ENCODE measurements around the gene NASP. TPM values are rescaled to one million over a fixed set of nuclear protein-coding genes. Genes with fewer than 3 reads are reported as not detected.
A peak's percentile ranks its signal among the peaks of the same experiment; 100 is the strongest.

NASP gene
- total RNA-seq, 1 donor from 2014 or later = 34.5 TPM

- no peaks in the 10 kb centered on the region for H3K36me3 ChIP-seq
- no peak overlapping the region for H3K4me3 ChIP-seq
- peak overlapping the region; percentile 50 for H3K27ac ChIP-seq (replicated peaks)
These were observed 40.0 kb upstream of the NASP start for GRCh38 chr1:45543581-45544417.

GRCh38 chr1:45544530-45544929, 39.3 kb upstream of the NASP start:
- intact Hi-C loops (cut with micrococcal nuclease) = no loop called here
- no peak for DNase-seq
- H3K9me3 ChIP-seq (replicated peaks) = no peaks in the 10 kb centered on the region
- H3K4me1 ChIP-seq = peaks cover 10% of the 10 kb centered on the region
- no peaks in the 10 kb centered on the region for H3K27me3 ChIP-seq (ENCODE audit: low read depth)
- no peak overlapping the region for H3K27ac ChIP-seq (replicated peaks)
- no peaks in the 10 kb centered on the region for H3K36me3 ChIP-seq
- H3K4me3 ChIP-seq = no peak overlapping the region
- TF ChIP-seq, protein P1, sequence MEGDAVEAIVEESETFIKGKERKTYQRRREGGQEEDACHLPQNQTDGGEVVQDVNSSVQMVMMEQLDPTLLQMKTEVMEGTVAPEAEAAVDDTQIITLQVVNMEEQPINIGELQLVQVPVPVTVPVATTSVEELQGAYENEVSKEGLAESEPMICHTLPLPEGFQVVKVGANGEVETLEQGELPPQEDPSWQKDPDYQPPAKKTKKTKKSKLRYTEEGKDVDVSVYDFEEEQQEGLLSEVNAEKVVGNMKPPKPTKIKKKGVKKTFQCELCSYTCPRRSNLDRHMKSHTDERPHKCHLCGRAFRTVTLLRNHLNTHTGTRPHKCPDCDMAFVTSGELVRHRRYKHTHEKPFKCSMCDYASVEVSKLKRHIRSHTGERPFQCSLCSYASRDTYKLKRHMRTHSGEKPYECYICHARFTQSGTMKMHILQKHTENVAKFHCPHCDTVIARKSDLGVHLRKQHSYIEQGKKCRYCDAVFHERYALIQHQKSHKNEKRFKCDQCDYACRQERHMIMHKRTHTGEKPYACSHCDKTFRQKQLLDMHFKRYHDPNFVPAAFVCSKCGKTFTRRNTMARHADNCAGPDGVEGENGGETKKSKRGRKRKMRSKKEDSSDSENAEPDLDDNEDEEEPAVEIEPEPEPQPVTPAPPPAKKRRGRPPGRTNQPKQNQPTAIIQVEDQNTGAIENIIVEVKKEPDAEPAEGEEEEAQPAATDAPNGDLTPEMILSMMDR (IDR thresholded peaks at IDR 0.05; ENCODE audit: borderline replicate concordance) = no peak

More at GRCh38 chr1:45543581-45544417, 40.0 kb upstream of the NASP start:
- Histone ChIP-seq H3K4me1 (peaks cover 10% of the 10 kb centered on the region), H3K27me3 (ENCODE audit: low read depth) (no peaks in the 10 kb centered on the region), H3K9me3 (replicated peaks) (no peaks in the 10 kb centered on the region)
- TF ChIP-seq, protein P1 (IDR thresholded peaks at IDR 0.05; ENCODE audit: borderline replicate concordance) = no peak
- DNase-seq = peak; percentile 33
- intact Hi-C loops (cut with micrococcal nuclease) = no loop called here

DNA sequence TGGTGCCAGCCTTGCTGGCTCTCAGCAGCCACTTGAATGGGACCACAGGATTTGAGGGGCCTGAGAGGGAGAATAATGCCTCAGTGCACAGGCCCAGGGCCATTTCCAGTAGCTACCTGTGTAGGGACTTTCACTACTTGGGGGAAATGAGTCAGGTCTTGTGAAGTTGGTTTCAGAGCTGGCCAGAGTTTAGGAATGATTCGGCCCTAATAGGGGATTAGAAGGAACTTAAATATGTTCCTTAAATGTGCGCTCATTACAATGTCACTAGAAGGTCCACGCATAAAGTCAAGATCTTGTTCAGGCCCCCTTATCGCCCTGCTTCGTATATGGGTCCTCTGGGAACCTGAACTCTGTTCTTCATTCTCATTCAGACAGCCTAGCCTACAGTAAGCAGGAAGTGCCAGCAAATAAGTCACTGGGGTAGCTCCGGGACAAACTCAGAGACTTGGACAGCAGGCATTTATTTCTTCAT, 38.8 kb upstream of the NASP start:
- Histone ChIP-seq H3K4me3 (no peak overlapping the region), H3K27ac (replicated peaks) (no peak overlapping the region), H3K9me3 (replicated peaks) (no peaks in the 10 kb centered on the region), H3K36me3 (no peaks in the 10 kb centered on the region), H3K4me1 (peaks cover 12% of the 10 kb centered on the region), H3K27me3 (ENCODE audit: low read depth) (no peaks in the 10 kb centered on the region)
- TF ChIP-seq, protein P1 (IDR thresholded peaks at IDR 0.05; ENCODE audit: borderline replicate concordance) = no peak
- intact Hi-C loops (cut with micrococcal nuclease) = no loop called here
- no peak for DNase-seq

- Histone ChIP-seq H3K9me3 (replicated peaks) (no peaks in the 10 kb centered on the region), H3K36me3 (no peaks in the 10 kb centered on the region), H3K27ac (replicated peaks) (no peak overlapping the region), H3K4me3 (no peak overlapping the region), H3K4me1 (peaks cover 19% of the 10 kb centered on the region), H3K27me3 (ENCODE audit: low read depth) (no peaks in the 10 kb centered on the region)
- DNase-seq = no peak
- TF ChIP-seq, protein P1 (IDR thresholded peaks at IDR 0.05; ENCODE audit: borderline replicate concordance) = no peak
- intact Hi-C loops (cut with micrococcal nuclease) = no loop called here
These were observed 38.1 kb upstream of the NASP start for GRCh38 chr1:45545553-45546310.

- DNase-seq = peak; percentile 89
- H3K36me3 ChIP-seq = peaks cover 5% of the 10 kb centered on the region
- H3K27me3 ChIP-seq (ENCODE audit: low read depth) = no peaks in the 10 kb centered on the region
- no peaks in the 10 kb centered on the region for H3K9me3 ChIP-seq (replicated peaks)
- H3K4me1 ChIP-seq = peaks cover 26% of the 10 kb centered on the region
- H3K4me3 ChIP-seq = peak within 1 kb of the TSS; percentile 89
- TF ChIP-seq, protein P1 (IDR thresholded peaks at IDR 0.05; ENCODE audit: borderline replicate concordance) = peak; percentile 31
- H3K27ac ChIP-seq (replicated peaks) = peak within 1 kb of the TSS; percentile 94
- intact Hi-C loops (cut with micrococcal nuclease) = no loop called here
These were observed 33.2 kb upstream of the NASP start, which contains the start of gene AKR1A1 for GRCh38 chr1:45550401-45551351. AKR1A1 (plus strand) TSS chr1:45550826; CDS start chr1:45561795, 10,969 bp downstream.

Measured in left ventricle myocardium inferior (tissue), 1 donor.